GM06990 (cell line): ENCODE measurements around the gene NCOA6.

ENCODE experiments used
- DNase-seq: peaks from one replicate; pipeline ENCODE4 v3.0.0-alpha.2; 2011; ENCODE audit not compliant: insufficient read length; ENCODE audit errors: extremely low read depth
- H3K27me3 ChIP-seq: replicated peaks from 2 replicates; pipeline ENCODE4 v1.6.0; 2011; ENCODE audit warnings: low read length; ENCODE audit not compliant: control insufficient read depth, insufficient read depth
- H3K36me3 ChIP-seq: 2 replicates; pipeline ENCODE4 v1.5.1; 2011; ENCODE audit warnings: low read length; ENCODE audit not compliant: control insufficient read depth, insufficient read depth
- H3K4me3 ChIP-seq: replicated peaks from 2 replicates; pipeline ENCODE4 v1.5.1; 2011; ENCODE audit warnings: low read depth, mild to moderate bottlenecking, control low read depth, low read length
- TF ChIP-seq, protein P1 (sequence below): IDR thresholded peaks from 2 replicates; pipeline ENCODE4 v1.5.1; 2011; ENCODE audit warnings: low read length, control low read depth, mild to moderate bottlenecking, inconsistent platforms; ENCODE audit not compliant: insufficient read depth, poor library complexity, severe bottlenecking

NCOA6 gene

DNA sequence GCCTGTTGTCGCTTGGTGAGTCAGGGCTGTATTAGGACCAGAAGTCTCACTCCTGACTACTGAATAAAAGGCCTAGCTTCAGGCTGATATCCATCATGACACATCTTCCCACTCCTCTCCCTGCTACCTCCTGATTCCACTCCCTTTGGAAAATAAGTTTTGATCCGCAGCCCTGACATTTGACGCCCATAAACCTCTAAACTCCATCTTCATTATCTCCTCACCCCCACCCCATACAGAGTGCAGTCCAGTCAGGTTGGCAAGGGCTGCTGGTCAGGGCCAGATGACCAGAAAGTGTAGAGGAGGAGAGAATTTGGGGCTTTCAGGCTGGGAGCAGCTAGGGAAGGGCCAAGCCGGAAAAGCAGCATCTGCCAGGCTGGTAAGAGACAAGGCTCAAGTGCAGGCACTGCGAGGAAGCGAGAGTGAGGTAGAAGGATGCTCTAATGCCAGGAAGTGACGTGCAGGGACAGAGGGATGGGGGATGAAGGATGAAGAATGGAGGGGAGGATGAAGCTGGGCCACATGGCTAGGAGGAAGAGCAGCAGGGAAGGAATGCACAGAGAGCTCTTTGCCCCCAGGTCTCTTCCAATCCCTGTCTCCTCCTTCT is 46.0 kb upstream of the NCOA6 start:
- Histone ChIP-seq H3K4me3 (no peak overlapping the region), H3K36me3 (no peaks in the 10 kb centered on the region), H3K27me3 (no peaks in the 10 kb centered on the region; the same call in 1 of the 2 replicates)
- no peak for DNase-seq
- TF ChIP-seq, protein P1, sequence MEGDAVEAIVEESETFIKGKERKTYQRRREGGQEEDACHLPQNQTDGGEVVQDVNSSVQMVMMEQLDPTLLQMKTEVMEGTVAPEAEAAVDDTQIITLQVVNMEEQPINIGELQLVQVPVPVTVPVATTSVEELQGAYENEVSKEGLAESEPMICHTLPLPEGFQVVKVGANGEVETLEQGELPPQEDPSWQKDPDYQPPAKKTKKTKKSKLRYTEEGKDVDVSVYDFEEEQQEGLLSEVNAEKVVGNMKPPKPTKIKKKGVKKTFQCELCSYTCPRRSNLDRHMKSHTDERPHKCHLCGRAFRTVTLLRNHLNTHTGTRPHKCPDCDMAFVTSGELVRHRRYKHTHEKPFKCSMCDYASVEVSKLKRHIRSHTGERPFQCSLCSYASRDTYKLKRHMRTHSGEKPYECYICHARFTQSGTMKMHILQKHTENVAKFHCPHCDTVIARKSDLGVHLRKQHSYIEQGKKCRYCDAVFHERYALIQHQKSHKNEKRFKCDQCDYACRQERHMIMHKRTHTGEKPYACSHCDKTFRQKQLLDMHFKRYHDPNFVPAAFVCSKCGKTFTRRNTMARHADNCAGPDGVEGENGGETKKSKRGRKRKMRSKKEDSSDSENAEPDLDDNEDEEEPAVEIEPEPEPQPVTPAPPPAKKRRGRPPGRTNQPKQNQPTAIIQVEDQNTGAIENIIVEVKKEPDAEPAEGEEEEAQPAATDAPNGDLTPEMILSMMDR, result no peak

- H3K4me3 ChIP-seq, result no peak overlapping the region
- H3K27me3 ChIP-seq, result no peaks in the 10 kb centered on the region
- TF ChIP-seq, protein P1, result no peak
- H3K36me3 ChIP-seq, result no peaks in the 10 kb centered on the region
- DNase-seq, result no peak
These were observed 38.8 kb upstream of the NCOA6 start for GRCh38 chr20:34864216-34864615.

DNA sequence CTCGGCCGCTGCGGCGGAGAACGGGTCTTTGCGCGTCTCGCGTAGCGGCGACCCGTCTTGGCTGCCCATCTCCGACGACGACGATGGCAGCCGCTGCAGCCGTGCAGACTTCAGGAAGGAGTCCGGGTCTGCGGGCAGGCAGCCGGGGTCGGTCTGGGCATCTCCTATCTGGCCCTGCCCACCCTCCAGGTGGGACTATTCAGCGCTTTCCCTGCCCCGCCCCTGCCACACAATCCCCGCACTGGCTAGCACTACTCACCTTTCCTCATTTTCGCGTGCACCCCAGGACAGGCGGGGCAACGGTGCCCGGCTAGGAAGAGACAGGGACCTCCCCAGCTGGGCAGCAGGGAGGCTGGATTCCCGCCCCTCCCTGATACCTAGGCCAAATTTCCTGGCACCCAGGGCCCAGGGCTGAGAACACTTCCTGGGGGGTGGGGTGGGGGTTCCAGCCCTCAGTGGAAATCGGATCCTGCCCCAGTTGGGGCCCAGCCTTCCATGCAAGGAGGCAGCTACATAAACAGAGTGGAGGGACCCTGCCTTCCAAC is 38.0 kb upstream of the NCOA6 start:
- H3K4me3 ChIP-seq, result no peak overlapping the region
- TF ChIP-seq, protein P1, result no peak
- no peaks in the 10 kb centered on the region for H3K36me3 ChIP-seq
- DNase-seq, result no peak
- H3K27me3 ChIP-seq, result no peaks in the 10 kb centered on the region

- TF ChIP-seq, protein P1, result no peak
- Histone ChIP-seq H3K4me3 (no peak overlapping the region), H3K36me3 (no peaks in the 10 kb centered on the region), H3K27me3 (no peaks in the 10 kb centered on the region)
- no peak for DNase-seq
These were observed 37.3 kb upstream of the NCOA6 start for GRCh38 chr20:34862724-34863123.

DNA sequence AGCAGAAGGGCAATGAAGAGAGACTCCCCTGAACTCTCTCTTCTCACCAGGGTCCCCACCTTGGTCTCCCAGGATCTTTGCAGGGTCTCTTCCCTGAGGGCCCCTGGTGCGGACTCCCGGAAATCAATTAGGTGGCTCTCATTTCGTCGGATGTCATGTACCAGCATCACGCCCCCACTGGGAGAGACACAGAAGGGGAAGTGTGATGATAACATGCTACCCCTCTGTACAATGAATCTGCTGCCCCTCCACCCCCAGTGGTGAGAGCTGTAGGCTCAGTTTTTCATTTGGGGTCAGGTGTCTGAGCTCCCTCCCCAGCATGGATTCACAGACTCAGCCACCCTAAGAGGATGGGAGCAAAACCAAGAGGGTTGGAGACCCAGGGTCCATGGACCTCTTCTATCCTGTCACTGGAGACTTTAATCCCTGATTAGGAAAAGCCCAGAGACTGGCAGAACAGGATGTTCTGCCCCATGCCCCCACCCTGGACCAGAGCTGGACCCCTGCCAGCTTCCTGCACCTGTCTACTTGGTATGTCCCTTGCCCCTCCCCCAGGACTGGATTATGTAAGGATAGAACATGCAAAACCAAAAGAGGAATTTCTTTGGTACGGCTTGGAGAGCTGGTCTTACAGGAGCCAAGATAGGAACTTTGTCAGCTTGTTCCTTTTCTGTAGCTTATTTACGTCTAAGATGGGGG is 36.1 kb upstream of the NCOA6 start:
- H3K27me3 ChIP-seq, result no peaks in the 10 kb centered on the region
- no peak overlapping the region for H3K4me3 ChIP-seq
- TF ChIP-seq, protein P1, result no peak
- no peaks in the 10 kb centered on the region for H3K36me3 ChIP-seq
- DNase-seq, result no peak
